Glomerular endothelial cell (primary cell): ENCODE data around the gene MED8. TPM values are rescaled to one million over a fixed set of nuclear protein-coding genes. Genes with fewer than 3 reads are reported as not detected.
"Not testable (repeated sequence)": the region's sequence is repeated elsewhere in the genome, so short reads cannot be mapped to it uniquely, and the experiment has no call there.

Experiments used
- DNase-seq: peaks from one replicate; pipeline ENCODE4 v3.0.0-alpha.2; 2011; ENCODE audit warnings: low read depth, low spot score; ENCODE audit errors: extremely low read depth
- total RNA-seq: library from RNA; depleted of rRNA; stranded (reverse); fragments of >200 nt; gene quantifications from 2 replicates; pipeline ENCODE4 v1.2.3, GENCODE V29; 2015

Gene MED8
- total RNA-seq, 1 donor from 2014 or later = 44.9 TPM

DNA sequence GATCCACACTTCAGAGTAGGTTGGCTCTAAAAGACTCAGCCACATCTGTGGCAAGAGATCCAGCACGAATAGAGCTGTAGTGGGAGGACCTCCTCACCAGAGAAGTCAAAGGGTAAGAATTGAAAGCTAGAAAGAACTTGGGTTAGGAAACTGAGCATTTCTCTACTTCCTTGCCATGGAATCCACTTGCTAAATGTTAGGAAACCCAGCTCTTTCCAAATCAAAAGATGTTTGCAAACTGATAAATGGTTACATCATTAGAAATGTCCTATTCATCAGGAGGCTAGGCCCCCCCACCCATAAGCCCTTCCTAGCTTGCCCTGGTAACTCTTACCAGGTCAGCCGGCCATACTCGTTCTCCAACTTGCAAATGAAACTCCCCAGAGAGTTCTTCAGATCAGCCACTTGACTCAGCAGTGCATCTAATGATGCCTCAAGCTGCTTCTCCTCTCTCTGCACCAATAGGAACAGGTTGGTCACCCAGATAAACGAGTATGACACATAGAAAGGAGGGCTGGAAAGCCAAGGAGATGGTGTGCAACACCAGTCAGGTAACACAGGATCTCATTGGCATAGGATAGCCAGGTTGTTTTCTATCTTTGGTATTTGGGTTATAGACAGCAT is 1.5 kb downstream of the MED8 start:
- no peak for DNase-seq

DNA sequence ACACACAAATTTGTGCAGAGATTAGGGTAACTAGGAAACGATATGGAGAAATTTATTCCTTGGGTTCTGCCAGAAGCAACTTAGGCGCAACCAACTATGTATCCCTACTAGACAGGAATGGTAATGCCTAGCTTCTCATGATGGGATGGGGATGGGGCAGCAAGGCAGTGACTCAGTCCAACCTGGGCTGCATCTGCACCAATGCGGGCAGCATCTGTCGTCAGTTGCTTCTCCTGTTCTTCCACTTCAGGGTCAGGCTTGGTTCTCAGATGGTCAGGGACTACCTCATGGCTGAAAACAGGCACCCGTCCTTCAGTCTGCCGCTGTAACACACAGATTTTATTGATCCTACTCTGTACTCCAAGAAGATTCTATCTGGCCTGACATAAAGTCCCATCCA is 2.9 kb downstream of the MED8 start:
- no peak for DNase-seq

DNA sequence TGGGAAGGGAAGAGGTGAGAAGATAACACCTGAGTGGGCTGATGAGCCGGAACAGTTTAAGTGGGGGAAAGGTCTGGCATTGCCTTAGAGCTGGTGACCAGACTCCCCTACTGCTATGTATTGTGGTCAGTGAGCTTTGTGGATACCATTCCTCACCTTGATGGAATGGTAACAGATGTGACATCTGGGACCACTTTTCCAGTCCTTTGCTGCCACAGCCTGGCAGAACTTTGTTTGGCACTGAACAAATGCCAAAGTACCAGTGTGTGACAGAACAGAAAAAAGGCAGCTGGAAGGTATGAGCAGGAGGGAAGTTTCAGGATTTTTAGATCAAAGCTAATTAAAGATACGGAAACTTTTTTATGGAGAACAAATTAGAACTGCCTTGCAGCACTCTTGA is 6.2 kb downstream of the MED8 start:
- DNase-seq = no peak

DNA sequence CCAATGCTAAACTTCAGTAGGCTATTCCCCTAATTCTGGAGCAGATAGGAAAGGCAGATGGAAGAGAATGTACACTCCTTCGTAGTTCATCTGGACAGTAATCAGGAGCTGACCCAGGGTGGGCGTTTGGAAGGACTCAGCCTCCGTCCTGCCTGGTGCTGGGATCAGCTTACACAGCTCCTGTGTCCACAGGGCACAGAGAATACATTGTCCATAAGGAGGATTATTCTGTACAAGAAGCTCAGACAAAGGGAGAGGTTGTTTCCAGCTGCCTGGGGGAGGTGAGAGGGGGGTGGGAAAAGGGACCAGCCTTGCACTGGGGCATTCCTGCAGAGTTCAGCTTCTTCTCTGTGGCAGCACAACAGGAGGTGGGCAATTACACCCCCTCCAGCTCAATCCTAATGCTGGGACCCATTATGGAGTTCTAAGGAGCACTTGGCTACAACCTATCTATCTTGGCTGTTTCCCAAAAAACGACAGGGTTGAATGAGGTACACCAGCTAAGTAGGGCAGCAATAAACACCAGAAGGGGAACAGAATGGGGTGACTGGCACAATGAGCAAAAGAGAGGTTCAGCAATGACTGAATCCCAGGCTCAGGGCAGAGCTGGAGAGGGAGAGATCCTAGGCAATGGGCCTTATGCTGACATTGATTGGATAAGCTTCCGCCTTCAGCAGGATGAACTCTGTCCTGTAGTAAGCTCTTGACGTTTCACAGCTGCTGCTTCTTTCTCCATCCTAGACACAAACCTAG is 7.4 kb downstream of the MED8 start:
- DNase-seq = no peak

DNA sequence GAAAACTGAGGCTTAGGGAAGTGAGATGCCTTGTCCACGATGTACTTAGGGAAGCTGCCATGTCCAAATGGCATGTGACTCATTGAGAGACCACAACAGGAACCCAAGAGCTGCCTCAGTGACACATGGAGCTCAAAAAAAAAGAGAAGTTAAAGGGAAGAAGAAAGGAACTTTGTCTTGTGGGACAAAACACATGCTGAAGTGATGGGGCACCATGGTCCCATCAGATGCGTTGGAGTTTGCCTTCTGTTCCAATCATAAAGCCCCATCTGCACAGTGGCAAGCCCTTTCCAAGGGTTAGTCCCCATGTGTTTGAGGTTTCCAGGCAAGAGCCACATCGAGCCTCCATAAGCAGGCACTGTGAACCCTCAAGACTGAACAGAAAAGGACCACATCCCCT is 8.0 kb downstream of the MED8 start:
- DNase-seq = no peak

DNA sequence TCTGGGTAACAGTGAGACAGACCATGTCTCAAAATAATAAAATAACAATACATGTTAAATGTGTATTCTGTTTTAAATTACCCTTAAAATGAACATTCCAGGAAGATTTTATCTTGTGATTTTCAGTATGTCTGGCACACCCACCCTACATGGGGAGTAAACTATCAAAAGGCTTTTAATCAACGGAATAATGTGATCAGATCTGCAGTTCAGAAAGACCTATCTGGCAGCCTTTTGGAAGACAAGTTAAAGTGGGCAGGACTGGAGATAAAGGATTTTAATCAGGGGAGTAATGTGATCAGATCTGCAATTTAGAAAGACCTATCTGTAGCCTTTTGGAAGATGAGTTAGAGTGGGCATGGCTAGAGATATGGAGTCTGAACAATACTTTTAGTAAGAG is 10.1 kb downstream of the MED8 start:
- no peak for DNase-seq

DNA sequence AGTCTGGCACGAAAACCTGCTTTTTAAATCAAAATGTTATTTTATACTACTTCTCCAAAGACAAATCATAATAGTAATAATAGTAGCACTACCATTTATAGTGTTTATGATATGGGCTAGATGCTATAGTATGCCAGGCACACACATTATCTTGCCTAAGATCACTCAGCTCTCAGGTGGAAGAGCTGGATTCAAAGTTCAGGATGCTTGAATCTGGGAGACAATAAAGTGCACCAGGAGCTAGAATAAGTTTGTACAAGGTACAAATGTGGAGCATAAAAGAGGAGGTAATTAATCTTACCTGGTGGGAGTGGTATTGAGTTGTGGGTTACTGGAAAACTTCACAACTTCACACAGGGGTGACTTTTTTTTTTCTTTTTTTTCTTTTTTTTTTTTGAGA is 11.8 kb downstream of the MED8 start:
- no peak for DNase-seq

DNA sequence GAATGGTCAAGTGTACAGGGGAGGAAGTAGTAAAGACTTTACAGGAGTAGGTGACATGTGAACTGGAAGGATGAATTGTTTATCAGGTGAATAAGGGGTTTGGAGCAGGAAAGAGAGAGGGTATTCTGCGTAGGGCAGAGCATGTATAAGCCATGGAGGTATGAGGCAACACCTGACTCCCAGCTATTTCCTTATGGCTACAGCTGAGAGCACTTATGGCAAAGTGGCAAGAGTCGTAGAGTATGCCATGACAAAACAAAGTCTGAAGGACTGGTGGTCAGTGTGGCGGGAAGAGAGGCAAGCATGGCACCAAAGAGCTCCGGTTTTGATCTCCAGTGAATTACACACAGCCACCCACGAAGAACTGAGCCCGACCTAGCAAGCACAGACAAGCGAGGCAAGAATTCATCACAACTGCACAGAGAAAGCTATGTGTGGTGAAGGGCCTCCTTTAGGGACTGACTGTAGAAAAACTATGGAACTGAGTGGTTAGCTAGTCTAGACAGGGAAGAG is 12.8 kb downstream of the MED8 start:
- no peak for DNase-seq

DNA sequence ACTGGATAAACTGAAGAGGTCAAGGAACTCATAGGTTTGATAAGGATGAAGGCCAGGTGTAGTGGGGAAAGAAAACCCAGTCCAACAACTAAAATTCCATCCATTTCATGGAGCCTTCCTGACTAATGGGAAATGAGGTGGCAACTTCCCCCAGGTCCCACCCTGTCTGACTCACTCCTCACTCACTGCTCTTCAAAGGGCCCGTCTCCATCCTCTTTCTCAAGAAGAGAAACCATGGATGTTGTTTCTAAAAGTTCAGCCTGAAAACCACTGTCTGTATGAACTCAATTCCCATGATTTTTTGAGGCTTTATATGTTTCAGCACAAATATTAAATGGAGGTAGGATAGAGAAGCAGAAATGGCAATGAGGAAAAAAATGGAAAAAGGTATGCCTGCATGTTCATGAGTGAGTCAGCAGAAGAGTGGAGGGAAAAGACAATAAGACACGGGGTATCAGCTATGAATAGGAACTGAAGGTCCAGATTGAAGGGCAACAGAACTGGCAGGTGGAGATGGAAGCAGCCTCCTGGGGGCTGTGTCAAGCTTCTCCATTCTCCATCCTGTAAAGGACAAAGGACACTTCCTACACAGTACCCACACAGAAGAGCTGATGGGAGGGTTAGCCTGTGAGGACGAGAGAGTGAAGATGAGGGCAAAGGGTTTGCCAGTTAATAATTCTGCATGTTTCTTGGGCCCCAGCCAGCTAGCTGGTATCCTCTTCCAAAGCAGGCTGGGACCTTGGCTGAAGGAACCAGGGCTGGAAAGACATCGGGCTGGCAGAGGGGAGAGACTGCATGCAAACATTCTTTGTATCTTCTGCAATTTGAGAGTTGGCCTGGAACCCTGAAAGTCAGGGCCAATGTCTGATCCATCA is 16.3 kb downstream of the MED8 start:
- DNase-seq = no peak

DNA sequence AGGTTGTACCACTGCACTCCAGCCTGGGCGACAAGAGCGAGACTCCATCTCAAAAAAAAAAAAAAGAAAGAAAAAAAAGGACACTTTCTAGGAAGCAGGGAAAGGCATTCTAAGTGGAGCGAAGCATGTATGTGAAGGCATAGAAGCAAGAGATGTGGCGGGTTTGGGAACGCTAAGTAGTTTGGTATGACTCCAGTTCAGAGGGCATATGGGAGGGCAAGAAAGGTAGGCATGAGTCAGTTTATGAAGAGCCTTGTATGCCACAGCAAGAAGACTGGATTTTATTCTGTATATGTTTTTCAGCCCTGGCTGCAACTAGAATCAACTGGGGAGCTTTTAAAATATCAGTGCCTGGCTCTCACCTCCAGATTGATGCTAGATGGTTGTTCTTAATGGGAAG is 17.4 kb downstream of the MED8 start:
- DNase-seq = no peak

DNA sequence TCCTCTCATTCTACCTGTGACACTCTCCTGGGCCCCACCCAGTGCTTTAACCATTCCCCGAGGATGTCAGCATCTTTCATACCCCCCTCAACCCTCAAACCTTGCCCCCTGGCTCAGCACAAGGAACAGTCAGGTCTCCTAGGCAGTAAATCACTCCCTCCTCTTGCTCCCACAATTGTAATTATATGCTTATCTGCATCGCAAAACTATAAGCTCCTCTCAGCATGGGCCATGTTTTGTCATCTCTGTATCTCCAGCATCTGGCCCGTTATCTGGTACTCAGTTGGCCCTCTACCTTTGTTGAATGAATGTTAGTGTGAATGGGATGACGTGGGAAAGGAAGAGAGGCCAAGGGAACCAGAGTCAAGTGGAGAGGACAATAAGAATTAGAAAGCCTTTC is 19.0 kb downstream of the MED8 start:
- no peak for DNase-seq

DNA sequence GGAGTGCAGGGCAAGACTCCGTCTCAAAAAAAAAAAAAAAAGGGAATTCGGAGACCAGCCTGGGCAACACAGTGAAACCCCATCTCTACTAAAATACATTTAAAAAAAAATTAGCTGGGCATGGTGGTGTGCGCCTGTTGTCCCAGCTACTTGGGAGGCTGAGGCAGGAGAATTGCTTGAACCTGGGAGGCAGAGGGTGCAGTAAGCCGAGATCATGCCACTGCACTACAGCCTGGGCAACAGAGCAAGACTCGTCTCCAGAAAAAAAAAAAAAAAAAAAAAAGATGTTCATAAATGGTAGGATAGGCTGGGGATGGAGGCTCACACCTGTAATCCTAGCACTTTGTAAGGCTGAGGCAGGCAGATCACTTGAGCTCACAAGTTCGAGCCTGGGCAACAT is 19.8 kb downstream of the MED8 start:
- not testable (repeated sequence) for DNase-seq

DNA sequence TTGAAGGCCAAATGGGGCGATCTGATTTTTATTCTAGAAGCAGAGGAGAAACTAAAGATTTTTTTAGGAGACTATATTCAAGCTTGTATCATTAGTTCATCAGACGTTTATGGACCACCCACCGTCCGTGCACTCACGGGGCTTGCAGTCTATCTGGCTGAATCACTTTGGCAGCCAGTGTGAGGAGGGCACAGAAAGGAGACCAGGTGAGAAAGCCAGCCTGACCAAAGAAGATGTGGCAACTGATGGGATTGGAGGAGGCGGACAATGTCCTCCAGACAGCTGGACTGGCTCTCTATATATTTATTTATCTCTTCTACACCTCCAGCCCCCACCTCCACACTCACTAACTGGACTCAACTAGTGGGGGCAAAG is 21.0 kb downstream of the MED8 start:
- no peak for DNase-seq

DNA sequence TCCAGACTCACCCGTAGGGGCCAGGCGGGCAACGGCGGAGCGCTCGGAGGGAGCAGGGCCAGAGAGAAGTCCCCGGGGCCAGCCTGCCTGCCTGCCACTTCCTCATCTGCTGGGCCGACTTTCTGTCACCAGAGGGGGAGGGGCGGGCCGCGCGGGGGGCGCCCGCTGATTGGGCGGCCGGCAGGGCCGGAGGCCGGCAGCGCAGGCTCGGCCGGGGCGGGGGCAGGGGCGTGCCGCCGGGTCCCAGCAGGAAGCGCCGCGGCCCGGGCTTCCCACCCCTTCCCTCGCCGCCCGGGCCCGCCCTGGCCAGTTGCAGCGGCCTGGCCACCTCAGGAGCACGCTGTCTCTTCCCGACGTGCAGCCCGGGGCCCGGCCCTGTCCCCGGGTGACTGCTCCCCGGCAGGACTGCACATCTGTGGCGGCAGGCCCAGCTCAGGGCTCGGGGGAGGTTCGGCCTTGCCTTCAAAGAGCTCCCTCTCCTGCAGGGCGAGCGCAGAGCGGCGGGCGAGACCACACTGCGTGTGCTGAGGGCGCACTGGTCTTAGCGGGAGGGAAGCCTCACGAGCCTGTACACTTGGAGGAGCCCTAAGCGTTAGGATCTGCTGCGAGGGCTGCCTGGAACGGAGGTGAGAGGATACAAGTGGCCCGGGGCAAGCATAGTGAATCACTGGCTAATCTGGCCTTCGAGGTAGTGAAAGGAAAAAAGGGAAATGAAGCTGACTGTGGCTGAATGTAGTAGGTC is 21.5 kb downstream of the MED8 start, which contains the start of gene ELOVL1:
ELOVL1 (minus strand) TSS at position 108 of the 742 bp plus-strand sequence. CDS start 2,402 bp downstream, outside the sequence.
- no peak for DNase-seq

DNA sequence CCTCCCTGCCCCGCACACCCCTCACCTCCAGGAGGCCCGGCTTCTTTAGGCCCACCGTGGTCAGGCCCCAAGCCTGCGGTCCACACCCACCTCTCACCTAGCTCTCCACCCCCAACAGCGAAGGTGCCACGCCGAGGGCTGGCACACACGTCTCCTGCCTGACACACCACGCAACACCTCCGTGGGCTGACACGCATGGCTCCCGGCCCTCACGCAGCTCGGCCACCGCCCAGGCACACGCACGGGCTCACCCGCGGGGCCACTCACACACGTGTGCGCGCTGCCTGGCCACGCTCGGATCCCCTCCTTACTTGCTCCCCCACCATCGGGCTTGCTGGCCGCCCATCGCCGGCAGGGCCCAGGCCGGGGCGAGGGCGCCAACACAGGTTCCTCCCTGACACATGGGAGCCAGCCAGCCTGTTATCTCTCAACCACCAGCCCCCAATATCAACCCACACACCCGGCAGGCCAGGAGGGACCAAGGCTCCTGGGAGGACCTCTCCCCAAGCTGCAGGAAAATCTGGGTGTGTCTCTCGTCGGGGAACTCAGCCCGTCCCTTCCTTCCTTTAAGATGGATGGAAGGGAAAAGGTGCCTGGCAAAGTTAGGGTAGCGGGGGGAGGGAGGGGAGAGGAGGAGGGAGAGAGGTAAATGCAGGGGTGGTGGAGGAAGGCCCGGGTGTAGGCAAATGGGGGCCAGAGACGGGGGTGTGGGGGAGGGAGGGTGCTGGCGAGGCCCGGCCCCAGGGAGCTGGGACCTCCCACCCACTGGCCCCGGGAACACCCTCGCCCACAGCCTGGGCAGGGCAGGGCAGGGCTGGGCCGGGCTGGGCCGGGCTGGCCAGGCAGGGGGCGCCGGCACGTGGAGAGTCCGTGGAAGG is 22.3 kb downstream of the MED8 start:
- DNase-seq = no peak

DNA sequence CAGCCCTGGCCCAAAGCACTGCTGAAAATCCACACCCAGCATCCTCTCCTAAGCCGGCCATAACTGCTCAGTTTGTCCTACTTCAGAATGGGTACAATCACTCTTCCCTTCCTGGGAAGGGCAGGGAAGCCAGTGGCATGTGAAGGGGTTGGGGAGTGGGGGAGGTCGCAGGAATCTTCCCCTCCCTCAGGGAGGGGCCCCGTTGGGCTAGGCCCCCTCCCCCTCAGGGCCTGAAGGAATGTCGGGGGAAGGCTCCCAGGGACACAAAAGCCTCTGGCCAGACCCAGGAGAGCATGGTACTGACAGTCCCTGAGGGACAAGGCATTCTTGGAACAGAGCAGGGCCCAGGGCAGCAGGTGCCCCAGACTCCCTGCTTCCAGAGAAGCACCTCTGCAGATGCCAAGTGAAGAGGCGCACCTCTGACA is 23.0 kb downstream of the MED8 start:
- DNase-seq = no peak

DNA sequence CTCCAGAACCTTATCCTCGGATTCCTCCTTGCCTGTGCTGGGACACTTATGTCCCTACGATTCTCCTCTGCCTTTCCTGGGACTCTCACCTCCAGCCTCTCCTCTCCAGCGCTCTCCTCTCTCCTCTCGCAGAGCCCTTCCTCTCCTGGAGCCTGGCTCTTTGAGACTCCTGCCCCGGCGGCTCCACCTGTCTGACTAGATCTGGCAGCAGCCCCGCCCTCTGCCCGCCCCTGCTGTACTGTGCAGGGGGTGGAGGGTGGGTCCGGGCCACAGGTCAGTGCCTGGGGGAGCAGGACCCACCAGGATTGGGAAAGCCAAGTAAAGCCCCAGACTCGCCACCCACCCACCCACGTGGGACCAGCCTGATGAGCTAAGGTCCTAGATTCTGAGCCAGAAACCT is 23.4 kb downstream of the MED8 start:
- no peak for DNase-seq

DNA sequence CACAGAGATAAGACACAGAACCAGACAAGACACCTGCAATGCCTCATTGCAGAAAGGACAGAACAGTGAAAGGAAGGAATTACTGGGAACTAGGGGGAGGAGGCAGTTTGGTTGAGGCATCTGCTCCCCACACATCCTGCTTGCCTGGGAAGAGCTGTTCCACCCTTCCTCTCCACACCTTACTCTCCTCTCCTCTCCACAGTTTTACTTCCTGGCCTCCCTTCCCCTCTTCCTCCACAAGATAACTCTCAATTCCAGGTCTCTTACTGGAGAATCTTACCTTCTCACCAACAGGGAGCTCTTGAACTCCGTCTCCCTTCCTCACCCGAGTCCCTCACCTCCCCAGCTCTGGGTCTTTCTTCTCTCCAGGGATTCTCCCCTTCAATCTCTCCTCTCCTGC is 23.9 kb downstream of the MED8 start:
- no peak for DNase-seq

DNA sequence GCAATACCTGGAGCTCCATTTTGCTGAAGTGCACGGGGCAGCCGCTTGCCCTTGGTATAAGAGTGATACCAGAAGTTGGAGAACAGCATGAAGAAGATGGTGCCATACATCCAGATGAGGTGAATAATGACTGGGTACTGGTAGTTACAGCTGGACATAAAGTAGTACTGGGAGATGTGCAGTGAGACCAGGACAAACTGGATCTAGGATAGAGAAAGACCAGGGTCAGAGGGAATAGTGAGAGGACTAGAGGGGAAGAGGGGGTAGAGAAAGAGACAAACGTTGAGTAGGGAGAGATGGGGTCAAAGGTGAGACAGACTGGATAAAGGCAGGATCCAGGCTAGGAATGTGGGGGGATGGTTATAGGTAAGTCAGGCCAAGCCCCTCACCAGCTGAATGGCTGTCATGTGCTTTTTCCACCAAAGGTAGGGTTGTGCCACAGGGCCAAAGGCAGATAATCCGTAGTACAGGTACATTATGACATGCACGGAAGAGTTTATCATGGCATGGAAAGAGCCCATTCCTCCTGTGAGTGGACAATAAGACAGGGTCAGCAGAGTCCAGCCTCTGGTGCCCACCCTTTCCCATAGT is 25.6 kb downstream of the MED8 start:
- DNase-seq = no peak
